ENCODE data around the gene ZMYND11. TPM values are rescaled to one million over a fixed set of nuclear protein-coding genes. Genes with fewer than 3 reads are reported as not detected.

Gene ZMYND11
- total and polyA plus RNA-seq, 2 of the 8 experiments (the other 6 are each of a cell fraction or from before 2014, with no cell fraction given): 7.5 to 26.6 TPM

DNA sequence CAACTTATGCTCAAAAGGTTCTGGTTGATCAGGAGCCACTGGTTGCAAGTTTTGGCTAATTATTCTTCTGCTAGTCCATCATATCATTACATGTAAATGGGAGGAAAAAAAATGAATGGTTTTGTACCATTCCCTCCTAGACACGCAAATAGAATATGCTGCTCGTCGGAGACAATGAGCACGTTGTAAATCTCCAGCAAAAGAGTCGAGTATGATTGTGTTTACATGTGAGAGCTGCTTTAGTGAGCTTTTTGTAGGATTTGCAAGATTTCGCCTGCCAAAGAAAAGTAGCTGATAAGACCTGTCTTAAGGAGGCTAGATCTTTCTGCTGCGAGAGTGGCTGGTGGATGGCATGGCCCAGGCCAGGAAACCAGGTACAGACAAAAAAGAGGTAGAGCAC, 109.0 kb downstream of the ZMYND11 start (continued):
- TF ChIP-seq RBBP5 (IDR thresholded peaks at IDR 0.05; ENCODE audit: borderline replicate concordance, low read depth, low read length) (no peak), CBX8 (IDR thresholded peaks at IDR 0.05; ENCODE audit: borderline replicate concordance, low read depth, low read length) (no peak), SP4 (IDR thresholded peaks at IDR 0.05; ENCODE audit: low read length) (no peak)
